Measurements from ENCODE around the gene BUD23.

DNA sequence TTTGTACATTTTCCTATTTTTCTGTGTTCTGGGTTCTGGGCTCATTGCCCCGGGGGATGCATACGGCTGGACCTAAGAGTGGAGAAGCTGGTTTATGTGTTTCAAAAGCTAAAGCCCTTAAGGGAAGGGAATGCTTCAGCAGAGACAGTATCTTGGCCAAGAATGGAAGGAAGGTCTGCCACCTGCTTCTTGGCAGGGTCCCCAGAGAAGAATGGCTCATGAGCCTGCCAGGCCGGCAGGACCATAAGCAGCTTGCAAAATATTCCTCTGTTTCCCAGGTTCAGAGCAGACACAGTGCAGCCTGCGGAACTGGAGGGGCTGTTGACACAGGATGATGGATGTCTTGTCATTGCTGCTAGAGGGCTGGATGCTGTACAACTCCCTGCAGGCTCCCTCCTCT, 63.0 kb downstream of the BUD23 start:
- TF ChIP-seq, protein P1, sequence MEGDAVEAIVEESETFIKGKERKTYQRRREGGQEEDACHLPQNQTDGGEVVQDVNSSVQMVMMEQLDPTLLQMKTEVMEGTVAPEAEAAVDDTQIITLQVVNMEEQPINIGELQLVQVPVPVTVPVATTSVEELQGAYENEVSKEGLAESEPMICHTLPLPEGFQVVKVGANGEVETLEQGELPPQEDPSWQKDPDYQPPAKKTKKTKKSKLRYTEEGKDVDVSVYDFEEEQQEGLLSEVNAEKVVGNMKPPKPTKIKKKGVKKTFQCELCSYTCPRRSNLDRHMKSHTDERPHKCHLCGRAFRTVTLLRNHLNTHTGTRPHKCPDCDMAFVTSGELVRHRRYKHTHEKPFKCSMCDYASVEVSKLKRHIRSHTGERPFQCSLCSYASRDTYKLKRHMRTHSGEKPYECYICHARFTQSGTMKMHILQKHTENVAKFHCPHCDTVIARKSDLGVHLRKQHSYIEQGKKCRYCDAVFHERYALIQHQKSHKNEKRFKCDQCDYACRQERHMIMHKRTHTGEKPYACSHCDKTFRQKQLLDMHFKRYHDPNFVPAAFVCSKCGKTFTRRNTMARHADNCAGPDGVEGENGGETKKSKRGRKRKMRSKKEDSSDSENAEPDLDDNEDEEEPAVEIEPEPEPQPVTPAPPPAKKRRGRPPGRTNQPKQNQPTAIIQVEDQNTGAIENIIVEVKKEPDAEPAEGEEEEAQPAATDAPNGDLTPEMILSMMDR (conservative IDR thresholded peaks at IDR 0.05; ENCODE audit: low read depth, low read length) = no peak
- TF ChIP-seq EZH2 (IDR thresholded peaks at IDR 0.05; ENCODE audit: low read length, unreplicated experiment) = no peak

Data from PC-3 (cell line).